ENCODE results near the gene NFIX.
"Not testable (repeated sequence)": the region's sequence is repeated elsewhere in the genome, so short reads cannot be mapped to it uniquely, and the experiment has no call there.

NFIX gene

DNA sequence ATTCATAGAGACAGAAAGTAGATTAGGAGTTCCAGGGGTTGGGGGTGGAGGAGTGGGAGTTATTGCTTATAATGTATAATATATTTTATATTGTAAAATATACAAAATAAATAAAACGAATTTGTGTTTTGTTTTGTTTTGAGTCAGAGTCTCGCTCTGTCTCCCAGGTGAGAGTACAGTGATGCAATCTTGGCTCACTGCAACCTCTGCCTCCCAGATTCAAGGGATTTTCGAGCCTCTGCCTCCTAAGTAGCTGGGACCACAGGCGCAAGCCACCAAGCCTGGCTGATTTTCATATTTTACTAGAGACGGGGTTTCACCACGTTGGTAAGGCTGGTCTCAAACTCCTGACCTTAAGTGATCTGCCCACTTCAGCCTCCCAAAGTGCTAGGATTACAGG lies 35.8 kb upstream of the NFIX start:
- DNase-seq (ENCODE audit: low read depth), result no peak

DNA sequence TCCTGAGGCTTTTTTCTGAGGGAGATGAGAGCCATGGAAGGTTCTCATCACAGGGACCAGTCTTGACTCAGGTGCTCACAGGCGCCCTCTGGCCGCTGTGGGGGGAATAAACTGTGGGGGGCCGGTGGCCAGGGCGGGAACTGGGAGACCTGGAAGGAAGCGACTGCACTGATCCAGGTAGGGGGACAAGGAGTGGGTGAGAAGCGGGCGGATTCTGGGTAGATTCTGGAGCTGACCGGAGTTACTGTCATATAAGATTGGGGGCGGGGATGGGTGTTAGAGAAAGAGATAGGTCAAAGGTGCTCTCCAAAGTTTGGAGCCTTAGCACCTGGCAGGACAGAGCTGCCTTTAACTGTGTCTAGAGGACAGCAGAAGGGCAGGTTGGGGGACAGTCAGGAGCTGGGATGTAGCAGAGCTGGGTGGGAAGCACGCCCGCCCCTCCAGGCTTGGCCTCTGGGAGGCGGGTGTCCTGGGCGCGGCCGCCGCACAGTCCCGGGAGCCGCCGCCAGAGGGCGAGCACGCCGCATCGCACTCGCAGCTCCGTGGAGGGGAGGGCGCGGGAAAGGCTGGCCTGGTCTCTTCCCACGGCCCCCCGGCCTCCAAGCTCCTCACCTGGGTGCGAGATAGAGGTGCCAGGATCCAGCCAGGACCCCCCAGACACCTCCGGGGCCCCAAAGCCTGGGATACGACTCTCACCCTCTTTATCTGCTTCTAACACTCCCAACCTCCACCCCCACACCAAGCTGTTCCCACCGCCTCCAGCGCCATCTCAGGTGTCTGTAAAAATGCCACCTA lies 30.1 kb upstream of the NFIX start:
- no peak for DNase-seq (ENCODE audit: low read depth)

DNA sequence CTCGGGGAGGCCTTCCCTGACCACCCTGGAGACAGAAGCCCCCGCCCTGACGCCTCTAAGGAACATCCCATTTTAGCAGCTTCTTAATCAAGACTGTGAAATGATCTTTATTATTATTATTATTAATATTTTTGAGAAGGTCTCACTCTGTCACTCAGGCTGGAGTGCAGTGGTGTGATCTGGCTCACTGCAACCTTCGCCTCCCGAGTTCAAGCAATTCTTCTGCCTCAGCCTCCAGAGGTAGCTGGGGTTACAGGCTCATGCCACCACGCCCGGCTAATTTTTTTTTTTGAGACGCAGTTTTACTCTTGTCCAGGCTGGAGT lies 29.5 kb upstream of the NFIX start:
- no peak for DNase-seq (ENCODE audit: low read depth)

DNA sequence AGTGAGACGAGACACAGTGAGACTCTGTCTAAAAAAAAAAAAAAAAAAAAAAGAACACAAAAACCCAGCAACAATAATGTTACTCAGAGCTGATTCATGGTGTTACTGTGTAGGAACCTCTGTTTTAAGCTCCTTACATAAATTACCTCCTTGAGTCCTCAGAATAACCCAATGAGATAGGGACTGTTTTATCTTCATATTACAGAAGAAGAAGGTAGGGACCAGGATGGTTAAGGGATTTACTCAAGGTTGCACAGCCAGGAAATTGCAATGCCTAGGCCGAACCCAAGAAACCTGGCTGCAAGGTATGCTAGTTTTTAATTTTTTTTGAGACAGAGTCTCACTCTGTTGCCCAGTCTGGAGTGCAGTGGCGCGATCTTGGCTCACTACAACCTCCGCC lies 27.4 kb upstream of the NFIX start:
- DNase-seq (ENCODE audit: low read depth), result no peak

- no peak for DNase-seq (ENCODE audit: low read depth)
Observed at GRCh38 chr19:12969292-12969988, 25.8 kb upstream of the NFIX start, which contains the start of gene DAND5. DAND5 (plus strand) TSS chr19:12969576; CDS start chr19:12969661, 85 bp downstream.

GRCh38 chr19:12970070-12970820 lies 25.0 kb upstream of the NFIX start:
- DNase-seq (ENCODE audit: low read depth), result no peak

GRCh38 chr19:12973236-12973635 lies 22.0 kb upstream of the NFIX start:
- no peak for DNase-seq (ENCODE audit: low read depth)

- no peak for DNase-seq (ENCODE audit: low read depth)
Observed at GRCh38 chr19:12974301-12975220, 20.7 kb upstream of the NFIX start.

DNA sequence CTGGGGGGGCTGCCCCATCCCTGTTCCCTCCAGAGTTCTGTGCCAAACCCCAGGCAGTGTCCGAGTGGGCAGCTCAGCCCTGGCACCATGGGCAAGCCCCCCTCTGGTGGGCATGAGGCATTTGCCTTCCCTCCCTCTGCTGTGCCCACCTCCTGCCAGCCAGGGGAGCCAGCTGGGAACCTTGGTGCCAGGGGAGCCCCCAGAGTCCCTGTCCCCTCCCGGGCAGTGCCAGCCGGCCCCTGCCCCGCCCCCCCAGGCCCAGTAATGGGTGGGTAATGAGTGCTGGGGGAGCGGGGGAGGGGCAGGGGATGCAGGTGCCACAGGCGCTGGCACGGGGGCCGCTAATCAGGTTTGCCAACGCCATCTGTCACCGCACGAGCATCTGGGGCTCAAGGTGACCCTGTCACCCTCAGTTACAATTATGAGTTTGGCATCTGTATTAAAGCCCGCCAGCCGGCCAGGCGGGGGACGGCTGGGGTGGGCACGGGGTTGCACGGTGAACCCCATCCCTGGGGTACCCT lies 20.0 kb upstream of the NFIX start:
- no peak for DNase-seq (ENCODE audit: low read depth)

DNA sequence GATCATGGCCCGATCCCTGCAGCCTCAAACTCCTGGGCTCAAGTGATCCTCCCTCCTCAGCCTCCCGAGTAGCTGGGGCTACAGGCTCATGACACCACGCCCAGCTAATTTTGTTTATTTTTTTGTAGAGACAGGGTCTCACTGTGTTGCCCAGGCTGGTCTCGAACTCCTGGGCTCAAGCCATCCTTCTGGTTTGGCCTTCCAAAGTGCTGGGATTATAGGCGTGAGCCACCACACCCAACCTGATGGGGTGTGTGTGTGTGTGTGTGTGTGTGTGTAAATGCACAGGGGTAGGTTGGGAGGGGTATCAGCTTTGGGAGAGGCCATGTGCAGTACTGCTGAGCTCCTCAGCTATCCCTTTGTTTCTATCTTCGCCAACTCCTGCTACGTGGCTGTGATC lies 19.2 kb upstream of the NFIX start:
- not testable (repeated sequence) for DNase-seq (ENCODE audit: low read depth)

DNA sequence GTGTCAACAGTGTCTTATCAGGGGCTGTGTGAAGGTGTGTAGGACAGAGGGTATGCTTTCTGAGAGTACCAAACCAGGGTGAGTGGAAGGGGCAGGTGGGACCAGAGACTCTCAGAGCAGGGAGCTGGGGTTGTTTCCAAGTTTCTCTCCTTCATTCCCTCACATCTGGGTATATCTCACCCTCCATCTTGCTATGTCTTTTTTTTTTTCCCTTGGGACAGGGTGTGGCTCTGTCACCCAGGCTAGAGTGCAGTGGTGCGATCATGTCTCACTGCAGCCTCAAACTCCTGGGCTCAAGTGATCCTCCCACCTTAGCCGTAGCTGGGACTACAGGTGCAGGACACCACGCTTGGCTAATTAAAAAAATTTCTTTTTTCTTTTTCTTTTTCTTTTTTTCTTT lies 15.3 kb upstream of the NFIX start:
- no peak for DNase-seq (ENCODE audit: low read depth)

DNA sequence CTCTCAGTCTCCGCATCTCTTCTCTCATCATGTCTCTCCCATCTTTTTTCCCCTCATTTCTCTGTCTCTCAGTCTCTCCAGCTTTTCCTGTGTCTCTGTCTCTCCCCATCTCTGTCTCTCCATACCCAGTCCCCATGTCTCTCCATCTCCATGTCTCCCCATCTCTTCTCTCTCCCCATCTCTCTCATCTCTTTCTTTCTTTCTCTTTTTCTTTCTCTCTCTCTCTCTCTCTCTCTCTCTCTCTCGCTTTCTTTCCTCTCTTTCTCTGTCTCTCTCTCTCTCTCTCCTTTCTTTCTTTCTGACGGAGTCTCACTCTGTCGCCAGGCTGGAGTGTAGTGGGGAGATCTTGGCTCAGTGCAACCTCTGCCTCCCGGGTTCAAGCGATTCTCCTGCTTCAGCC lies 12.6 kb upstream of the NFIX start:
- no peak for DNase-seq (ENCODE audit: low read depth)

GRCh38 chr19:12983091-12983490 lies 12.2 kb upstream of the NFIX start:
- DNase-seq (ENCODE audit: low read depth), result no peak

- no peak for DNase-seq (ENCODE audit: low read depth)
Observed at GRCh38 chr19:12983542-12984142, 11.6 kb upstream of the NFIX start.

DNA sequence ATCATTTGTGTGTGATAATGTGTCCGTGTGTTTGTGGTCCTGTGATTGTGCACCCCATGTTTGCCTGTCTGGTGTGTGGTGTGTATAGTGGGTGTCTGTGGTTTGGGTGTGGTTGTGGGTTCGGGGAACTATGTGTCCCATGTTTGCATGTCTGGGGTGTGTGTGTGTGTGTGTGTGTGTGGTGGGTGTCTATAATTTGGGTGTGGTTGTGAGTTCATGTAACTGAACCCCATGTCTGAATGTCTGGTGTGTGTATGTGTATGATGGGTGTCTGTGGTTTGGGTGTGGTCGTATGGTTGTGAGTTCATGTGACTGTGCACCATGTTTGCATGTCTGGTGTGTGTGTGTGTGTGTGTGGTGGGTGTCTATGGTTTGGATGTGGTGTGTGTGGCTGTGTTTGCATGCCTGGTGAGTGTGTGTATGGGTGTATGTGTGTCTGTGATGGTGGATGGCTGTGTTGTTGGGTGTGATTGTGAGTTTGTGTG lies 11.1 kb upstream of the NFIX start:
- no peak for DNase-seq (ENCODE audit: low read depth)

DNA sequence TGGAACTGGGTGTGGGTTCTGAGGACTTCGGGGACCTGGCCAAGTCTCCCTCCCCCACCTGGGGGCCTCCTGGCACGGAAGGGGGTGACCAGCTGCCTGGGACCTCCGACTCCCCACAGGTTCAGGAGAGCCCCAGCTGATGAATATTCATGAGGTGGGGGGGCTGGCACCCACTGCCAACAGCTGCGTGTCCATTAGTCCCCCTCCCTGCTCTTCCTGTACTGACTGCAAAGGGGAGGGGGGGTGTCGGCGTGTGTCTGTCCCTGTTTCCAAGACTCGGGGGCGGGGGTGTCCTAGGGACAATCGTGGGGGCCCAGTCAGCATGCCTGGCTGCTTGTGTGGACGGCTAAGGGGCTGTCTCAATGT lies 10.6 kb upstream of the NFIX start:
- no peak for DNase-seq (ENCODE audit: low read depth)

- DNase-seq (ENCODE audit: low read depth), result no peak
Observed at GRCh38 chr19:12985049-12985776, 10.1 kb upstream of the NFIX start.

DNA sequence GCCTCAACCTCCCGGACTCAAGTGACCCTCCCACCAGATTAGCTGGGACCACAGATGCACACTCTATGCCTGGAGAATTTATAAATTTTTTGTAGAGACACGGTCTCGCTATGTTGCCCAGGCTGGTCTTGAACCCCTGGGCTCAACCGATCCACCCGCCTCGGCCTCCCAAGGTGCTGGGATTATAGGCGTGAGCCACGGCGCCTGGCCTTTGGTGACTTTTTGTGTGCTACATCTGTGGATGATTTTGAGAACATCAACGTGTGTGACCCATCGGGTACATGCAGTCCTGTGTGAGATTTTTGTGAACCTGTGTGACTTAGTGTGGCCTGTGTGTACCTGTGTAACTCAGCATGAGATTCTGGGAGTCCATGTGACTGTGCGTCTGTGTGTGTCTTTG lies 8.5 kb upstream of the NFIX start:
- no peak for DNase-seq (ENCODE audit: low read depth)

DNA sequence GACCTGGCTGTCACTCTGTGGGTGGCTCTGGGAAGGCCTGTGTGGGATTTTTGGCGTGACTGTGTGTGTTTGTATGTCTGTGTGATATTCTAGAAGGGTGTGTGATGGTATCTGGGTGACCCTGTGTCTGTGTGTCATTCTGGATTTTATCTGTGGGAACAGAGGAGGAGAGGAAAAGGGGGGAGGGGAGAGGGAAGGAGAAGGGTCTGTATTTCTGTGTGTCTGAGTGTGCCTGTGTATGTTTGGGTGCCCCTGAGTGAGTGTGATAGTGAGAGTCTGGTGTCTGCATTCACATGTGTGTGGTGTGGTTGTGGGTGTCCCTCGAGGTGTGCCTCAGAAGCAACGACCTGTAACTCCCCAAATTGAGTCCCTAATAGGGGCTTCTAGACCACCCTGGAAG lies 8.1 kb upstream of the NFIX start:
- no peak for DNase-seq (ENCODE audit: low read depth)

GRCh38 chr19:12987781-12988180 lies 7.5 kb upstream of the NFIX start:
- DNase-seq (ENCODE audit: low read depth), result no peak

DNA sequence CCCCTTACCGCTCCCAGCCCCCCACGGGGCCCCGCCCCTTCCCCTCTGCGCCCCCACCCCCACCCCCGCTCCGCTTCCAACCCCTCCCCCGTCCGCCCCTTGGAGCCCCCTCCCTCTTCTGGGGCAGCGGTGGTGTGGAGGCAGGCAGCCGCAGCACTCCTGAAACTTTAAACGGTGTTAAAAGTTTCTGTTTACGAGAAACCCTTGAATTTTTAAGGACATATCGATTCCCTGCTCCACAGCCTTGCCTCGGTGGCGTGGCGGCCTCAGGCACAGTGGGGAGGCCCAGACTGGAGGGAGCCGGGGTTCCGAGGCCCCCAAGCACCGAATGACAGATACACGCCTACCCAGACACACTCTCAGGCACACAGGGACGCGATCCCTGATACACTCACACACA lies 4.8 kb upstream of the NFIX start:
- DNase-seq (ENCODE audit: low read depth), result no peak

Data from GM04503 (cell line).